Measurements from ENCODE around the gene DSN1. TPM values are rescaled to one million over a fixed set of nuclear protein-coding genes. Genes with fewer than 3 reads are reported as not detected.

DSN1 gene
- total and polyA plus RNA-seq, 9 donors: 3.3 to 7.0 (median 6.0) TPM

GRCh38 chr20:36728986-36729385 is 44.6 kb downstream of the DSN1 start:
- Histone ChIP-seq H3K27me3 (no peaks in the 10 kb centered on the region), H3K4me1 (ENCODE audit: insufficient read depth) (no peaks in the 10 kb centered on the region), H3K9me3 (no peaks in the 10 kb centered on the region), H3K27ac (no peak overlapping the region), H3K4me3 (no peak overlapping the region), H3K36me3 (no peaks in the 10 kb centered on the region)
- 56 to 74% (median 69%) methylated on average over 3 of the region's 3 CpGs for WGBS, 3 donors
- TF ChIP-seq POLR2A (IDR thresholded peaks at IDR 0.05) (no peak), EP300 (IDR thresholded peaks at IDR 0.05) (no peak), CTCF (IDR thresholded peaks at IDR 0.05) (no peak)
- intact Hi-C loops (cut with DNase I): no loop called here
- no peak for DNase-seq

- 95 to 99% (median 98%) methylated on average over 3 of the region's 3 CpGs for WGBS, 3 donors
- Histone ChIP-seq H3K27ac (no peak overlapping the region), H3K9me3 (no peaks in the 10 kb centered on the region), H3K27me3 (no peaks in the 10 kb centered on the region), H3K4me3 (no peak overlapping the region), H3K36me3 (no peaks in the 10 kb centered on the region), H3K4me1 (ENCODE audit: insufficient read depth) (no peaks in the 10 kb centered on the region)
- no peak for TF ChIP-seq POLR2A (IDR thresholded peaks at IDR 0.05)
- no peak for TF ChIP-seq EP300 (IDR thresholded peaks at IDR 0.05)
- no peak for TF ChIP-seq CTCF (IDR thresholded peaks at IDR 0.05)
- intact Hi-C loops (cut with DNase I): no loop called here
- DNase-seq: no peak
These were observed 47.4 kb downstream of the DSN1 start for GRCh38 chr20:36726168-36726567.

DNA sequence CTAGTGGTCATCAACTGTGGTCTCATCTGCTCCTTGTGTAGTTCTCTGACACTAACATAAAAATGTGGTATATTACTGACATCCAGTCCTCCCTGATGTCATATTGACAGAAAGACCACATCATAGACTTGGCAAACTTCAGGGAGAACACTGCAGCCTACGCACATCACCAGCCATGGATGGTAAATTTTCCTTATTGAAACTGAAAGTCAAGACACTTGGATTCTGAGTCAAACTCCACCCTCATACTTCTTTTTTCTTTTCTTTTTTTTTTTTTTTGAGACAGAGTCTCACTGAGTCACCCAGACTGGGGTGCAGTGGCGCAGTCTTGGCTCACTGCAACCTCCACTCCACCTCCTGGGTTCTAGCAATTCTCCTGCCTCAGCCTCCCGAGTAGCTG is 53.1 kb downstream of the DSN1 start:
- H3K27me3 ChIP-seq: no peaks in the 10 kb centered on the region
- DNase-seq: no peak
- intact Hi-C loops (cut with DNase I): no loop called here
- no peak overlapping the region for H3K4me3 ChIP-seq
- H3K36me3 ChIP-seq: no peaks in the 10 kb centered on the region
- TF ChIP-seq CTCF (IDR thresholded peaks at IDR 0.05) (no peak), EP300 (IDR thresholded peaks at IDR 0.05) (no peak), POLR2A (IDR thresholded peaks at IDR 0.05) (no peak)
- H3K9me3 ChIP-seq: no peaks in the 10 kb centered on the region
- WGBS, 3 donors: 92 to 97% (median 93%) methylated on average over 3 of the region's 3 CpGs
- H3K4me1 ChIP-seq (ENCODE audit: insufficient read depth): no peaks in the 10 kb centered on the region
- no peak overlapping the region for H3K27ac ChIP-seq

- WGBS, 3 donors: 73 to 77% (median 77%) methylated on average over 2 of the region's 2 CpGs
- Histone ChIP-seq H3K4me3 (no peak overlapping the region), H3K27ac (no peak overlapping the region), H3K27me3 (no peaks in the 10 kb centered on the region), H3K4me1 (ENCODE audit: insufficient read depth) (no peaks in the 10 kb centered on the region), H3K9me3 (no peaks in the 10 kb centered on the region), H3K36me3 (no peaks in the 10 kb centered on the region)
- intact Hi-C loops (cut with DNase I): no loop called here
- no peak for DNase-seq
- TF ChIP-seq EP300 (IDR thresholded peaks at IDR 0.05): no peak
- no peak for TF ChIP-seq POLR2A (IDR thresholded peaks at IDR 0.05)
- TF ChIP-seq CTCF (IDR thresholded peaks at IDR 0.05): no peak
These were observed 55.9 kb downstream of the DSN1 start for GRCh38 chr20:36717657-36718056.

DNA sequence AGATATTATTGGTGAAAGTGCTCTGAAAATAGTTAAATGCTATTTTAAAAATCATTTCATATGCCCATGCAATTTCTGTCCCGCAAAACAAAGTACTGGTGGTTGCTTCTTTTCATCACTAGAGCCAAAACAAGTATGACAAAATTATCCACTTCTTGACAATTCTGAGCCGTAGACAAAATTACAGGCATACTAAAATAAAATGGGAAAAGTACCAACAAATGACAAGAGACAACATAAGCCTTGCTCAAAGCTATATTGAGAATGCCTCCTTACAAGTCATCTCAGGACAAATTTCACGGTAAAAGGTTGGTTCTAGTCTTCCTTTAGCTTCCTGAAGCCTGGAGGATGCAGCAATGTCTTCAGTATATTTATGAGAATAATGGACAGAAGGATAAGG is 56.5 kb downstream of the DSN1 start:
- Histone ChIP-seq H3K4me1 (ENCODE audit: insufficient read depth) (no peaks in the 10 kb centered on the region), H3K36me3 (no peaks in the 10 kb centered on the region), H3K27me3 (no peaks in the 10 kb centered on the region), H3K27ac (no peak overlapping the region), H3K9me3 (no peaks in the 10 kb centered on the region), H3K4me3 (no peak overlapping the region)
- no peak for DNase-seq
- intact Hi-C loops (cut with DNase I): no loop called here
- no peak for TF ChIP-seq POLR2A (IDR thresholded peaks at IDR 0.05)
- TF ChIP-seq EP300 (IDR thresholded peaks at IDR 0.05): no peak
- no peak for TF ChIP-seq CTCF (IDR thresholded peaks at IDR 0.05)
- 82 to 84% (median 83%) methylated on average over 3 of the region's 3 CpGs for WGBS, 3 donors
